Astrocyte (in vitro differentiated cells and primary cell): ENCODE data around the gene LRRC53. TPM values are rescaled to one million over a fixed set of nuclear protein-coding genes. Genes with fewer than 3 reads are reported as not detected.

Experiments
- DNase-seq: peaks from one replicate; pipeline ENCODE4 v3.0.0-alpha.2; 2010; ENCODE audit warnings: low read depth
- FAIRE-seq: peaks from 2 replicates; lab custom pipeline; 2011; peaks lifted over from hg19 to GRCh38; lab: Jason Lieb, UNC
- H2AFZ ChIP-seq: 2 replicates; pipeline ENCODE4 v1.6.0; 2012; ENCODE audit warnings: low read depth, low read length, inconsistent platforms
- H3K27ac ChIP-seq: 2 replicates; pipeline ENCODE4 v1.5.1; 2011; ENCODE audit warnings: low read depth, low read length, inconsistent platforms
- H3K27me3 ChIP-seq: 2 replicates; pipeline ENCODE4 v1.6.0; 2011; ENCODE audit warnings: low read length, inconsistent platforms; ENCODE audit not compliant: insufficient read depth
- H3K36me3 ChIP-seq: 2 replicates; pipeline ENCODE4 v1.5.1; 2011; ENCODE audit warnings: low read length, inconsistent platforms; ENCODE audit not compliant: insufficient read depth
- H3K4me1 ChIP-seq: 2 replicates; pipeline ENCODE4 v1.5.1; 2011; ENCODE audit warnings: low read length, inconsistent platforms; ENCODE audit not compliant: insufficient read depth
- H3K4me2 ChIP-seq: 2 replicates; pipeline ENCODE4 v1.6.0; 2012; ENCODE audit warnings: low read length, inconsistent platforms
- H3K4me3 ChIP-seq: 2 replicates; pipeline ENCODE4 v1.5.1; 2011; ENCODE audit warnings: low read depth, mild to moderate bottlenecking, low read length, inconsistent platforms; ENCODE audit not compliant: insufficient read depth
- H3K79me2 ChIP-seq: 2 replicates; pipeline ENCODE4 v1.6.0; 2012; ENCODE audit warnings: mild to moderate bottlenecking, low read length, inconsistent platforms; ENCODE audit not compliant: insufficient read depth
- H3K9ac ChIP-seq: 2 replicates; pipeline ENCODE4 v1.6.0; 2012; ENCODE audit warnings: mild to moderate bottlenecking, low read length, inconsistent platforms
- H3K9me3 ChIP-seq: 2 replicates; pipeline ENCODE4 v1.5.1; 2012; ENCODE audit warnings: low read depth, mild to moderate bottlenecking, low read length, inconsistent platforms; ENCODE audit not compliant: insufficient read depth
- H4K20me1 ChIP-seq: 2 replicates; pipeline ENCODE4 v1.6.0; 2012; ENCODE audit warnings: low read length, inconsistent platforms; ENCODE audit not compliant: insufficient read depth
- H3K27ac Mint-ChIP-seq: one replicate; pipeline ENCODE4 v1.8.0; 2021; ENCODE audit warnings: mild to moderate bottlenecking, mixed read lengths; ENCODE audit not compliant: unreplicated experiment
- H3K27me3 Mint-ChIP-seq: one replicate; pipeline ENCODE4 v1.8.0; 2021; ENCODE audit warnings: low read depth, mixed read lengths; ENCODE audit not compliant: unreplicated experiment
- H3K36me3 Mint-ChIP-seq: one replicate; pipeline ENCODE4 v1.8.0; 2021; ENCODE audit warnings: low read depth, mixed read lengths; ENCODE audit not compliant: unreplicated experiment
- H3K4me1 Mint-ChIP-seq: one replicate; pipeline ENCODE4 v1.8.0; 2021; ENCODE audit warnings: low read depth, mixed read lengths; ENCODE audit not compliant: unreplicated experiment
- H3K4me3 Mint-ChIP-seq: one replicate; pipeline ENCODE4 v1.8.0; 2021; ENCODE audit warnings: mild to moderate bottlenecking, moderate library complexity, mixed read lengths; ENCODE audit not compliant: unreplicated experiment
- H3K9me3 Mint-ChIP-seq: one replicate; pipeline ENCODE4 v1.8.0; 2021; ENCODE audit warnings: mild to moderate bottlenecking, mixed read lengths; ENCODE audit not compliant: unreplicated experiment
- EZH2 ChIP-seq: IDR thresholded peaks from 2 replicates; pipeline ENCODE4 v1.6.1; 2012; ENCODE audit warnings: mild to moderate bottlenecking, low read length, inconsistent platforms; ENCODE audit not compliant: insufficient read depth
- total RNA-seq: library from RNA; stranded (reverse); gene quantifications from 2 replicates; pipeline ENCODE4 v1.2.1, GENCODE V29; 2021
- TF ChIP-seq, protein P1 (sequence below): IDR thresholded peaks from 2 replicates; pipeline ENCODE4 v1.5.1; 2011; ENCODE audit warnings: low read depth, mild to moderate bottlenecking, inconsistent platforms, low read length, moderate library complexity; ENCODE audit not compliant: insufficient read depth

The LRRC53 gene
- total RNA-seq, 1 donor from 2014 or later, result not detected

DNA sequence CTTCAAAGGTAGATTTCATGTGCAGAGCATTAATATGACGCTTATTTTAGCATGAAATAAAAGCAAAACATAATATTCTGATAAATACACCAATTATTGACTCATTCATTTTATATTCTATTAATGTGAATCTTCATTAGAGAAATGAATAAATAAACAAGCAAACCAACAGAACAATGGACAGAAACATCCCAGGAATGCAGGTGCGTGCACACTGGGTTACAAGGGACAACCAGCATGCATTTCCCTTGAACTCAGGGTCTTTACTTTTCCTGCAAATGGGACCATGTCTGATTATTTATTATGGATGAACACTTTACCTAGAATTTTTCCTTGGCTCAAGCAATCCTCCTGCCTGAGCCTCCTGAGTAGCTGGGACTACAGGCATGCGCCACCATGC is 13.5 kb downstream of the LRRC53 start:
- no peaks in the 10 kb centered on the region for H3K36me3 ChIP-seq
- H3K9me3 Mint-ChIP-seq, result no peaks in the 10 kb centered on the region
- H3K4me3 ChIP-seq, result no peak overlapping the region
- no peaks in the 10 kb centered on the region for H3K4me1 ChIP-seq
- H3K27ac ChIP-seq, result no peak overlapping the region
- H3K27ac Mint-ChIP-seq, result no peak overlapping the region
- H3K4me1 Mint-ChIP-seq, result no peaks in the 10 kb centered on the region
- H3K36me3 Mint-ChIP-seq, result no peaks in the 10 kb centered on the region
- no peaks in the 10 kb centered on the region for H3K27me3 Mint-ChIP-seq
- no peak overlapping the region for H3K4me2 ChIP-seq
- H3K9me3 ChIP-seq, result no peaks in the 10 kb centered on the region
- no peak overlapping the region for H3K4me3 Mint-ChIP-seq
- no peak overlapping the region for H2AFZ ChIP-seq
- no peak overlapping the region for H3K9ac ChIP-seq
- TF ChIP-seq, protein P1, sequence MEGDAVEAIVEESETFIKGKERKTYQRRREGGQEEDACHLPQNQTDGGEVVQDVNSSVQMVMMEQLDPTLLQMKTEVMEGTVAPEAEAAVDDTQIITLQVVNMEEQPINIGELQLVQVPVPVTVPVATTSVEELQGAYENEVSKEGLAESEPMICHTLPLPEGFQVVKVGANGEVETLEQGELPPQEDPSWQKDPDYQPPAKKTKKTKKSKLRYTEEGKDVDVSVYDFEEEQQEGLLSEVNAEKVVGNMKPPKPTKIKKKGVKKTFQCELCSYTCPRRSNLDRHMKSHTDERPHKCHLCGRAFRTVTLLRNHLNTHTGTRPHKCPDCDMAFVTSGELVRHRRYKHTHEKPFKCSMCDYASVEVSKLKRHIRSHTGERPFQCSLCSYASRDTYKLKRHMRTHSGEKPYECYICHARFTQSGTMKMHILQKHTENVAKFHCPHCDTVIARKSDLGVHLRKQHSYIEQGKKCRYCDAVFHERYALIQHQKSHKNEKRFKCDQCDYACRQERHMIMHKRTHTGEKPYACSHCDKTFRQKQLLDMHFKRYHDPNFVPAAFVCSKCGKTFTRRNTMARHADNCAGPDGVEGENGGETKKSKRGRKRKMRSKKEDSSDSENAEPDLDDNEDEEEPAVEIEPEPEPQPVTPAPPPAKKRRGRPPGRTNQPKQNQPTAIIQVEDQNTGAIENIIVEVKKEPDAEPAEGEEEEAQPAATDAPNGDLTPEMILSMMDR, result no peak
- no peak for TF ChIP-seq EZH2
- DNase-seq, result no peak
- no peaks in the 10 kb centered on the region for H4K20me1 ChIP-seq
- H3K27me3 ChIP-seq, result no peaks in the 10 kb centered on the region
- FAIRE-seq, result no peak
- no peaks in the 10 kb centered on the region for H3K79me2 ChIP-seq

DNA sequence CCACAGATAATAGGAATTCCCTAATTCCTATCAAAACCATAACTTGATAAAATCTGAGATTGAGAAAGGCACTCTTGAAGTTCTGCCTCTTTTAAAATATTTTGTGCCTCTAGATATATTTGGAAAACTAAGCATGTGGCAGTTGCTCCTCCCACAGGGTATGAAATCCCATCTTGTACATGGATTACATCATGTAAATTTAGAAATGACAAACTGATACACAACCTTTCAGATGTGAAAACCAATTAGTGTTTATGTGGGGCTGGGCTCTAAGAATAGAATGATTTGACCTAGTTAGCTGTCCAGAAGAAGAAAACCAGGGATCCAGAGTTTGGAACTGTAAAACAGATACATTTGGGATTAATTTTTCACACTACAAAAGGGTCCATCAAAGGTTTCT is 15.7 kb downstream of the LRRC53 start:
- Histone ChIP-seq H3K9ac (no peak overlapping the region), H3K4me1 (no peaks in the 10 kb centered on the region), H3K4me2 (no peak overlapping the region), H3K27me3 (no peaks in the 10 kb centered on the region), H3K79me2 (no peaks in the 10 kb centered on the region), H3K27ac (no peak overlapping the region), H2AFZ (no peak overlapping the region), H3K36me3 (no peaks in the 10 kb centered on the region), H3K9me3 (no peaks in the 10 kb centered on the region), H4K20me1 (no peaks in the 10 kb centered on the region), H3K4me3 (no peak overlapping the region)
- H3K36me3 Mint-ChIP-seq, result no peaks in the 10 kb centered on the region
- FAIRE-seq, result no peak
- no peaks in the 10 kb centered on the region for H3K4me1 Mint-ChIP-seq
- H3K27me3 Mint-ChIP-seq, result no peaks in the 10 kb centered on the region
- no peaks in the 10 kb centered on the region for H3K9me3 Mint-ChIP-seq
- no peak for DNase-seq
- no peak overlapping the region for H3K27ac Mint-ChIP-seq
- TF ChIP-seq, protein P1, result no peak
- no peak for TF ChIP-seq EZH2
- no peak overlapping the region for H3K4me3 Mint-ChIP-seq

DNA sequence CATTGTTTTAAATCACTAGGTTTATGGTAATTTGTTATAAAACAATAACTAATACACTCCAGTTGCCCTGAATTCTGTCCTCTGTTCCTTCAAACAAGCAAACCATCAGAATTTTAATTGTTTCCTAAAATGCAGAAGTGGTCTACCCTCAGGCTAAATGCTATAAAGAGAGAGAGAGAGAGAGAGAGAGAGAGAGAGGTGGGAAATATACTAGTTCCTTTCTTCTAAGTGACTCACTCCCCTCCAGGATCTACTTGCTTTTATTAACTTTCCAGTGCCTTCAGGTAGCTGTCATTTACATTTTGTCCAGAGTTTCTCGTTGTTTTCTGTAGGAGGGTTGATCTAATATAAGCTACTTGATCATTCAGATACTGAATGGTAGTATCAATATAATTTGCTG is 26.4 kb downstream of the LRRC53 start:
- H3K4me1 ChIP-seq, result no peaks in the 10 kb centered on the region
- DNase-seq, result no peak
- H3K27ac Mint-ChIP-seq, result no peak overlapping the region
- no peak overlapping the region for H3K27ac ChIP-seq
- no peaks in the 10 kb centered on the region for H3K27me3 Mint-ChIP-seq
- no peak overlapping the region for H3K9ac ChIP-seq
- no peak overlapping the region for H3K4me3 Mint-ChIP-seq
- H4K20me1 ChIP-seq, result no peaks in the 10 kb centered on the region
- H3K4me2 ChIP-seq, result no peak overlapping the region
- TF ChIP-seq EZH2, result no peak
- TF ChIP-seq, protein P1, result no peak
- no peak for FAIRE-seq
- H3K27me3 ChIP-seq, result no peaks in the 10 kb centered on the region
- H3K79me2 ChIP-seq, result no peaks in the 10 kb centered on the region
- no peaks in the 10 kb centered on the region for H3K9me3 ChIP-seq
- H2AFZ ChIP-seq, result no peak overlapping the region
- no peaks in the 10 kb centered on the region for H3K4me1 Mint-ChIP-seq
- H3K36me3 Mint-ChIP-seq, result no peaks in the 10 kb centered on the region
- no peak overlapping the region for H3K4me3 ChIP-seq
- no peaks in the 10 kb centered on the region for H3K9me3 Mint-ChIP-seq
- H3K36me3 ChIP-seq, result no peaks in the 10 kb centered on the region
